T-helper 2 cell treated with Interferon-gamma antibody and Interleukin-4, amounts not matched to agents 100 ng/mL and 5 ng/mL, for 36 hours (primary cell): ENCODE measurements around the gene CDK4. TPM values are rescaled to one million over a fixed set of nuclear protein-coding genes. Genes with fewer than 3 reads are reported as not detected.

Source experiments
- intact Hi-C: fragments of 100-400 bp; cut with micrococcal nuclease; formaldehyde crosslinking; loops from one replicate; pipeline ENCODE4 v1.15.1; 2023
- total RNA-seq: library from RNA; stranded (reverse); gene quantifications from 2 replicates; pipeline ENCODE4 v1.2.3, GENCODE V29; 2022

CDK4 gene
- total RNA-seq, 1 donor from 2014 or later = 138 TPM

- intact Hi-C loops = loop anchor here (1.0 to 5.0 kb wide), 5 partner anchors 15 to 195 kb away; partner anchors contain the start of gene DCTN2
Measured at GRCh38 chr12:57741844-57742738, 10.0 kb downstream of the CDK4 start.

GRCh38 chr12:57741413-57741789 is 10.7 kb downstream of the CDK4 start:
- intact Hi-C loops = loop anchor here (5.0 kb wide), 2 partner anchors 119 to 194 kb away; partner anchors contain the start of gene DCTN2

GRCh38 chr12:57740656-57741412 is 11.3 kb downstream of the CDK4 start:
- intact Hi-C loops = loop anchor here (5.0 kb wide), 2 partner anchors 119 to 194 kb away; partner anchors contain the start of gene DCTN2

GRCh38 chr12:57739914-57740538 is 12.1 kb downstream of the CDK4 start:
- intact Hi-C loops = loop anchor here (5.0 kb wide), 2 partner anchors 118 to 193 kb away; partner anchors contain the start of gene DCTN2

- intact Hi-C loops = no loop called here
Measured at GRCh38 chr12:57739387-57739786, 12.7 kb downstream of the CDK4 start.

GRCh38 chr12:57738661-57739237 is 13.4 kb downstream of the CDK4 start, which contains the start of gene AGAP2:
Gene AGAP2, minus strand, starts transcription at chr12:57738742. Its CDS starts 496 bp downstream, at chr12:57738246.
- intact Hi-C loops = no loop called here

GRCh38 chr12:57737467-57738460 is 14.3 kb downstream of the CDK4 start:
- intact Hi-C loops = no loop called here

GRCh38 chr12:57736741-57737466 is 15.2 kb downstream of the CDK4 start:
- intact Hi-C loops = no loop called here

- intact Hi-C loops = no loop called here
Measured at GRCh38 chr12:57735952-57736740, 16.0 kb downstream of the CDK4 start.

GRCh38 chr12:57735198-57735855 is 16.8 kb downstream of the CDK4 start:
- intact Hi-C loops = no loop called here

GRCh38 chr12:57734591-57734990 is 17.5 kb downstream of the CDK4 start:
- intact Hi-C loops = no loop called here

- intact Hi-C loops = no loop called here
Measured at GRCh38 chr12:57733928-57734327, 18.2 kb downstream of the CDK4 start.

- intact Hi-C loops = no loop called here
Measured at GRCh38 chr12:57732726-57733593, 19.1 kb downstream of the CDK4 start.

GRCh38 chr12:57732270-57732669 is 19.8 kb downstream of the CDK4 start:
- intact Hi-C loops = no loop called here

GRCh38 chr12:57731411-57732080 is 20.6 kb downstream of the CDK4 start:
- intact Hi-C loops = no loop called here

- intact Hi-C loops = no loop called here
Measured at GRCh38 chr12:57730336-57731067, 21.6 kb downstream of the CDK4 start.
